G401.6 (cell line): ENCODE measurements around the gene MAPK14.

Experiments used
- FAIRE-seq: peaks from 2 replicates; lab custom pipeline; 2012; peaks lifted over from hg19 to GRCh38; lab: Jason Lieb, UNC

MAPK14 gene

GRCh38 chr6:36038120-36038876, 10.7 kb downstream of the MAPK14 start:
- FAIRE-seq, result no peak

- FAIRE-seq, result no peak
Observed at GRCh38 chr6:36039112-36039511, 11.5 kb downstream of the MAPK14 start.

DNA sequence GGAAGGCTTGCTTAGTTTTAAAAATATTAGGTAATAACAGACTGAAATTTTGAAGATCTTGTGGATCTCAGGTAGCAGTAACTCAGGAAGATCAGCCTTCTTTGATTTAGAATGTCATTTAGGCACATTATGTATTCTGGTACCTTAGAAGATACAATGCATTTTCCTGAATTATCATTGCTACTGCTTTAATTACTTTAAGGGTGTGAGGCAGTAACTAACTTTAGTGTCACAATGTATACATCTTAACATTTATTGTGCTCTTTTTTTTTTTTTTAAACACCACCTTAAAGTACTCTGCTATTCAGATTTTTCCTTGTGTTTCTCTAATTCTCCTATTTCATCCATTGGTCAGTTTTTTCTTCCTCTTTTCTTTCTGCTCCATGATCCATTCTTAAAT, 13.3 kb downstream of the MAPK14 start:
- FAIRE-seq, result no peak

GRCh38 chr6:36042618-36043260, 15.1 kb downstream of the MAPK14 start:
- FAIRE-seq, result peak; percentile 46

GRCh38 chr6:36049582-36049981, 22.0 kb downstream of the MAPK14 start:
- FAIRE-seq, result no peak

DNA sequence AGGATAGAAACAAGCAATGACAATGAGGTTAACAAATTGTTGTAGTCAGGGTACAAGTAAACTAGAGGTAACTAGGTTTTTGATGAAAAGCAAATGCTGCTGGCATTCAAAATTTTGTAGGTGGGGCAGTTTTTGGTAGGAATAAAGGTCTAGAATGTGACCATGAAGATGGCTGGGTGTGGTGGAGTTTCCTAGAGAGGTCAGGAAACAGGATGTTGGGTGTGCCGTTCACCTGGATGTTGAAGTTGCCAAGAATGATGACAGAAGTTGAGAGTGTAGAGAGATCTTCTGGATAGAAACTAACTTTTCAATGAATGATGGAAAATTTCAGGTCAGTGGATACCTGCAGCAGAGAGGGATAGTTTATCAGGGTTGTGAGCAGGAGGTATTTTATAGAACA, 22.7 kb downstream of the MAPK14 start:
- no peak for FAIRE-seq

GRCh38 chr6:36050947-36051710, 23.5 kb downstream of the MAPK14 start:
- FAIRE-seq, result no peak

GRCh38 chr6:36052097-36052496, 24.5 kb downstream of the MAPK14 start:
- no peak for FAIRE-seq

DNA sequence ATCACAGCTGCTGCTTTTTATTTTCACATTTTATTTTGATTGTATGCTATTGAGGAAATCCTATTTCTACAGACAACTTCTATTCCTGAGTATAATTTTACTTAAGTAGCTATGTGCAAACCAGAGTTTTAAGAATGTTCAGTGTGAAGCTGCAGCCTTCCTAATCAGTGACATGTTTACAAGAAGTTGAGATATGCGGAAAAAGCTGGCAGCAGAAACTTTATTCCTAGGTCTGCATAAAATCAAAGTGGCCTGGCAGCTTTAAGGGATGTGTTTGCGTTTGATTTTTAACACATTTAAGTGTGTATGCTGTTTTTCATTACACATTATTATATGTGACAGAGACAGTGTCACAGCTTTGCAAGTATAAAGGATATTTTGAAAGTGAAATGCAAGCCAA, 26.3 kb downstream of the MAPK14 start:
- no peak for FAIRE-seq

DNA sequence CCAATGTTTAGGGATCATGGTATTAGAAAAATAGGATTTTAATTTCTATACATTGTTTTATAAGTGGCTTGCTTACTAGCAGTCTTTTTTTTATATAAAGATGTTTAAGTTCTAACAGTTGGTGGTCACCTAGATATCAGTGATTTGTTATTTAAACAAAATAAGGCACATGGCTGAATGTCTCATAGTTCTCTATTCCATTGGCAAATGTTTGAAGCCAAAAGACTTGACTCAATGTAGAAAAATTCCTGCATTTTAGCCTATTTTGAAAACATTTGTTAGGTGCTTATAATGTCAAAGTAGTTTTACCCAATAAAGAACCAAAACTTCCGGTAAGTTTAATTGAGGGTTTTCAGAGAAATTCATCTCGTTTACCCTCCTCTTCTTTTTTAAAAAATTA, 26.8 kb downstream of the MAPK14 start:
- FAIRE-seq, result no peak

DNA sequence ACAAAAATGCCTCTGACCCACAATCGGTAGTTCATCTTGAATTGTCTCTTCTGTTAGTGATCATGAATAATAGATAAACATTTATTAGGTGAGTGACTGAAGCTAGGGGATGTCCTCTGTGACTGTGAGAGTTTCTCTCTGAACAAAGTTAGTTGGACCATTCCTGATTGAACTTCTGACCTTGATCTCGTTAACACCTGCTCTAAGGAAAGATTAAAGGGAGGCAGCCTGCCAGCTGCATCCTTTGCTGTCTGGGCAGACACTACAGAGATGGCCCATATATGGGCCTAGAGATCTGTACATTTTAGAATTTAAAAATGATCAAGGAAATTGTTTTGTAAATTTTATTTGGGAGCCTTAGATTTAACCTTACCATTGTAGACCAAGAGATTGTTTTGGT, 27.3 kb downstream of the MAPK14 start:
- FAIRE-seq, result no peak

GRCh38 chr6:36056178-36056577, 28.6 kb downstream of the MAPK14 start:
- no peak for FAIRE-seq

DNA sequence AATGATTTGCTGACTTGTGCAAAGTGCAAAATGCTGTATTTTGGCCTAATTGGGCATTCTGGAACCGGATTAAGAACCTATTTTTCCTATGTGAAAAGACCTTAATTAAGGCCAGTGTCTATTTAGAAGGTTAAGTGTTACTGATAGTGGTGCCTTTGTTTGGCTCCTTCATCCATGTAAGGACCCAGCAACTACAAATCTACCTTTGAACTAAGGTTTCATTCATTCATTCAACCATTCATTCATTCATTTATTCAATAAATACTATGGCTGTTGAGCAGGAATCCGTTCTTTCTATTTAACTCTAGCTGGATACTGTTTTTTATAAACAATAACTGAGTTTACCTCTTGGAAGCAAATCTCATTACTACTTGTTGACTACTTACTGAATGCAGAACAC, 33.6 kb downstream of the MAPK14 start:
- no peak for FAIRE-seq

- no peak for FAIRE-seq
Observed at GRCh38 chr6:36062247-36062646, 34.6 kb downstream of the MAPK14 start.

GRCh38 chr6:36063318-36064060, 35.9 kb downstream of the MAPK14 start:
- no peak for FAIRE-seq

GRCh38 chr6:36064770-36065396, 37.3 kb downstream of the MAPK14 start:
- no peak for FAIRE-seq

DNA sequence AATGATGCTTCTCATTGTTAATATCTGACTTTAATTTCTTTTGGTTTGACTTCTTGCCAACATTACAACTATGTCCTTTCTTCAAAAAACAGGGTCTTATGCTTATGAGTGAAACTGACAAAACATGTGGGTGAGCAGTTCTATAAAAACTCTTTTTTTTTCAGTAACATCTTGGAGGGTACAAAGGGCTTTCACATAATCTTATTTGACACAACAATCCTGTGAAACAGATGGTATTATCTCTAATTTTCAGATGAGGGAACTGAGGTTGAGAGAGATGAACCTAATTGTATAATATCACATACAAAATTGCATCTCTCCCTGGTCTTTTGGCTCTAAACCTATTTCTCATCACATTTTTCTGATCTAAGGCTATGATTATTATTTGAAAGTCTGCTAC, 38.3 kb downstream of the MAPK14 start:
- FAIRE-seq, result no peak

DNA sequence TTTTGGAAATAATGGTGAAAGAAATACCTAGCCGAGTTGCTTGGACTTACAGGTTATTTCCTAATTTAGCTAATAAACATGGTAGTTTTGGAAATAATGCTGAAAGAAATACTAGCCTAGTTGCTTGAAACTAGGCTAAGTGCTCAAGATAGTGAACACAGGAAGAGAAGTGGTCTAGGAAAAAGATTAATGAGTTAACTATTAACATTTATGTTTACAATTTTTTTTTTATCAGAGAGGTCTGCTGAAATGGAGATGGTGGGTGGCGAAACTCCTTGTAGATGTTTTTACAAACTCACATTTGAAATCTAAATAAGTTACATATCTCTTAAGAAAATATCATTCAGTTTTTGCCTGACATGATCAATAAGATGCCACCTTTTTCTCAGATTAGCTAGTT, 39.2 kb downstream of the MAPK14 start:
- FAIRE-seq, result no peak

DNA sequence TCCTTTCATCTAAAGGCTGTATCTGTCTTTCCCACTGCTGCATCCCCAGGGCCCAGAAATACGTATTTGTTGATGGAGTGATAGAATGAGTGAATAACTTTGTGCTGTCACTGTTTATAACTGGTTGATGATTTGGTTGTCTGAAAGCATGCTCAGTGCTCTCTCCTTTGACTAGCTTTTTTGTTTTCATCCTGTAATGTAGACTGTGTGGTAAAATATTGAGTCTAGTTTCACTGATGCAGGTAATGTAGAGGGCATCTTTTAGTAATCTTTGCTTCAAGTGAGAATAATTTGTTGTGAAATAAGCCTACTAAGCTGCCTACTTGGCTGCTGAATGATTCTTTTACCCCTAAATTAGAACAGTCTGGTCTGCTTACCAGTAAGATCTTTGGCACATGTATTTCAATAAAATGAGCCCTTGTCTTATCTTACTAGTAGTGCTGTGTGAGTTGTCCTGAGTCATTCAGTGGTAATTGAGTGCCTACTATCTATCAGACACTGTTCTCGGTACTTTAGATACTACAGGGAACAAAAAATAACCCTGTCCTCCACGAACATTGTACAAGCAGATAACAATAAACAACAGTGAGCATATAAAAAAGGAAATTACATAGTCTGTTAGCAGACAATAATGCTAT, 39.9 kb downstream of the MAPK14 start:
- FAIRE-seq, result no peak

GRCh38 chr6:36068012-36068392, 40.4 kb downstream of the MAPK14 start:
- FAIRE-seq, result no peak

- no peak for FAIRE-seq
Observed at GRCh38 chr6:36068586-36068985, 41.0 kb downstream of the MAPK14 start.

GRCh38 chr6:36069573-36069972, 42.0 kb downstream of the MAPK14 start:
- FAIRE-seq, result no peak
